DMS53 (cell line): Measurements from ENCODE around the gene PRR30.

Experiments used
- DNase-seq: peaks from one replicate; lab custom pipeline; 2025; lab: John Stamatoyannopoulos, UW

PRR30 gene

GRCh38 chr2:27154488-27154887 lies 15.3 kb upstream of the PRR30 start:
- DNase-seq = no peak

GRCh38 chr2:27152796-27153464 lies 13.7 kb upstream of the PRR30 start:
- DNase-seq = peak; percentile 90

GRCh38 chr2:27152102-27152795 lies 13.0 kb upstream of the PRR30 start:
- DNase-seq = peak; percentile 56

GRCh38 chr2:27150639-27151230 lies 11.5 kb upstream of the PRR30 start:
- no peak for DNase-seq

- no peak for DNase-seq
Observed at GRCh38 chr2:27149570-27150405, 10.6 kb upstream of the PRR30 start.

GRCh38 chr2:27148801-27149439 lies 9.7 kb upstream of the PRR30 start, which contains the start of gene TCF23:
Gene TCF23, plus strand, starts transcription at chr2:27149004. Its CDS starts 130 bp downstream, at chr2:27149134.
- DNase-seq = no peak

- no peak for DNase-seq
Observed at GRCh38 chr2:27147935-27148334, 8.7 kb upstream of the PRR30 start.

GRCh38 chr2:27145682-27146081 lies 6.5 kb upstream of the PRR30 start:
- DNase-seq = no peak

- DNase-seq = no peak
Observed at GRCh38 chr2:27143285-27143684, 4.1 kb upstream of the PRR30 start.

- DNase-seq = no peak
Observed at GRCh38 chr2:27138111-27138510, 1.1 kb downstream of the PRR30 start.

- no peak for DNase-seq
Observed at GRCh38 chr2:27137322-27137935, 1.8 kb downstream of the PRR30 start.

GRCh38 chr2:27136751-27137150 lies 2.5 kb downstream of the PRR30 start:
- no peak for DNase-seq

- no peak for DNase-seq
Observed at GRCh38 chr2:27135478-27135955, 3.7 kb downstream of the PRR30 start.

- DNase-seq = no peak
Observed at GRCh38 chr2:27134781-27135477, 4.3 kb downstream of the PRR30 start.

- DNase-seq = peak; percentile 96
Observed at GRCh38 chr2:27133905-27134780, 5.1 kb downstream of the PRR30 start, which contains the start of gene PREB. Gene PREB, minus strand, starts transcription at chr2:27134636. Its CDS starts 215 bp downstream, at chr2:27134421.

- peak; percentile 25 for DNase-seq
Observed at GRCh38 chr2:27133195-27133875, 5.9 kb downstream of the PRR30 start.

- DNase-seq = no peak
Observed at GRCh38 chr2:27131429-27131828, 7.8 kb downstream of the PRR30 start.

GRCh38 chr2:27130396-27130795 lies 8.8 kb downstream of the PRR30 start:
- no peak for DNase-seq
